Mucosa of gallbladder (tissue), 1 donor: ENCODE measurements around the gene ABCC6. TPM values are rescaled to one million over a fixed set of nuclear protein-coding genes. Genes with fewer than 3 reads are reported as not detected.
"Not testable (repeated sequence)": the region's sequence is repeated elsewhere in the genome, so short reads cannot be mapped to it uniquely, and the experiment has no call there.

ENCODE experiments used
- DNase-seq: peaks from one replicate; pipeline ENCODE4 v3.0.0-alpha.2; 2020; ENCODE audit warnings: low spot score
- total RNA-seq: library from RNA; stranded (reverse); gene quantifications from one replicate; pipeline ENCODE4 v1.2.1, GENCODE V29; 2021
- donor health status: DM: no; HTN: no; CAD: no.

The ABCC6 gene
- total RNA-seq, 1 donor from 2014 or later, result 27.5 TPM

DNA sequence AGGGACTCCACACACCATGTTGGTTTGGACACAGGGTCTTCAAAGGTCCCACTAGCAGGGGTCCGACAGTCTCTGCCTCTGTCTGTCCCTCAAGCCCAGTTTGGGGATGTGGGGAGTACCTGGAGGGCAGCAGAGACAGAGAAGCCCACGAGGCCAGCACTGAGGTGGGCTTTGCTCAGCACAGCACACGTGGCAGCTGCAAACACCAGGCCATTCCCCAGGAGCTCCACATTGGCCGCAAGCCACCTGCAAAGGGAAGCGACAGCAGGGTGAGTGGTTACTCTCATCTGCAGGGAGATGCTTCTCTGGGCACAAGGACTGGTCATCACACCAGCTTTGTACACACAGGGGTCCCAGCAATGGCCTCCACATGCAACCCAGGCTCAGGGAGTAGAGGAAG is 62.0 kb downstream of the ABCC6 start:
- DNase-seq, result no peak

DNA sequence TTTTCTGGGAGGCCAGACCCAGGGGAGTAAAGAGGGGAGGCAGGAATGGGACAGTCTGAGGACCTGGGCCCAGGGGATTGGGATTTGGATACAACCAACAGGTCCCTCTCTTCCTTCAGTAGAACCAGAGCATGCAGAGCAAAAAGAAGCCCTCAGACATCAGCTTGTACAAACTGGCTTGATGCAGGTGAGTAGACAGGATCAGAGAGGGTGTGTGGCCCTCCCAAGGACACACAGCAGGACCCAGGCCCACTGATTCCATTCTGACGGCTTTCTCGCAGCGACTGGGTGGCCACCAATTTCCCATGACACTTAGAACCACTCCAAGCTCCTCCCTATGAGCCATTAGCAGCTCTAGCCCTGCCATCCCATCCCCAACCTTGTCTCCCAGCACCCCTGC is 63.6 kb downstream of the ABCC6 start:
- no peak for DNase-seq

DNA sequence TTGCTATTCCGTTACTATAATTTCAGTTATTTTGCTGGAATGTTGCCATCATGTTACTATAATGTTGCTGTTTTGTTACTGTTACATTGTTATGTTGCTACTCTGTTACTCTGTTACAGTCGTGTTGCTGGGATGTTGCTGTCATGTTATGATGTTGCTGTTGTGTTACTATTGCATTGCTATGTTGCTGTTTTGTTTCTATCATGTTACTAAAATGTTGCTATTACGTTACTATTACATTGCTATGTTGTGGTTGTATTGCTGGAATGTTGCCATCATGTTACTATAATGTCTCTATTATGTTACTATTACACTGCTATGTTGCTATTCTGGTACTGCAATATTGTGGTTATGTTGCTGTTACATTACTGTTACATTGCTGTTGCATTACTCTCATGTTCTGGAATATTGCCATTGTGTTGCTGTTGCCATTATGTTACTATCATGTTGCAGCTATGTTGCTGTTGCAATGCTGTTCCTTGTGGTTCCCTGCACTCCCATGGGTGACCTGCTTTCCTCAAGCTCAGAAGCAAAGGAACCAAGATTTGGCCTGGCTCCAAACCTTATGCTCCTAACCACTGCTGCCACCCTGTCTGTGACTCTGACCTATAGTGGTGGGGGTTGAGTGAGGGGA is 64.4 kb downstream of the ABCC6 start:
- DNase-seq, result no peak

DNA sequence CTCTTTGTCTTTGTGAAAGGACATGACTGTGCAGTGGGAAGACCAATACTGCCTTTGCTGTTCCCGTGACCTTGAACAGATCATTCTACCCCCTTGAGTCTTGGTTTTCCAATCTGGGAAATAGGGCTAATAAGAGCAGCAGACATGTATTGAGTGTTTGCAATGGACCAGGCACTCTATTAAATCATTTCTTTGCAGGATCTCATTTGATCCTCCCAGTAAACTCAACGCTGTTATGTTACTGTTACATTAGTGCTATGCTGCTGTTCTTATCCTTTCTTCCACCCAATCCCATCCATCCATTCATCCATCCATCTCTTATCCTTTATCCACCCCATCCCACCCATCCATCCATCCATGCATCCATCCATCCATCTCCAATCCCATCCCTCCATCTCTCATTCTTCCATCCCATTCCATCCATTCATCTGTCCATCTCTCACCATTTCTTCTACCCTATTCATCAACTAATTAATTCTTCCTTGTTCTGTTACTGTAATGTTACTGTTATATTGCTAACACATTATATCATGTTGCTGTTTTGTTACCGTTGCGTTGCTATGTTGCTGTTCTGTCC is 65.1 kb downstream of the ABCC6 start:
- no peak for DNase-seq

DNA sequence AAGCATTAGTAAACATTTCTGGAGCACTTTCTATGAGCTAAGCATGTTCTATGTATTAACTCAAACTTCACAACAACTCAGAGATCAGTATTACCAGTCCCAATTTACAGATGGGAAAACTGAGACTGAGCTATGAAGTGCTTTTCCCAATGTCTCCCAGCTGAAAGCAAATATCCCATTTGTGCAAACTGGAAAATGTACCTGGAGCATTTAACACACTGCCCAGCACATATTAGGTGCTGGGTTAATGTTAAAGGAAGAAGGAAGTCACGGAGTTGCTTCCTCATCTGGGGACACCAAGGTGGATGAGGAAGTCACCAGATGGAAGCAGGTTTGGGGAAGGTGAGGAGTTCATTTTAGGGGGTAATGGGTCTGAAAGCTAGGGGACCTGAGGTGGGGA is 66.1 kb downstream of the ABCC6 start:
- no peak for DNase-seq

DNA sequence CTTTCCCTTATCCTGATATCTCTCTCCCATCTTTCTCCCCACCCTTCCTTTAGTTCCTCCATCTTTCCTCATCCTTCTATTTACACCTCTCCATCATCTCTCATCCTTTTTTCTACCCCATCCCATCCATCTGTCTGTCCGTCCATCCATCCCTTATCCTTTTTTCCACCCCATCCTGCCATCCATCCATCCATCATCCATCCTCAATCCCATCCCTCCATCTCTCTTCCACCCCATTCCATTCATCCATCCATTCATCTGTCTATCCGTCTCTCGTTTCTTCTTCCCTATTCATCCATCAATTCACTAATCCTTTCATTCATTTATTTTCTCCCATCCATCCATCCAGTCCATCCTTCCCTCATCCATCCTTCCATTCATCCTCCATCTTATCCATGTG is 68.1 kb downstream of the ABCC6 start:
- no peak for DNase-seq

DNA sequence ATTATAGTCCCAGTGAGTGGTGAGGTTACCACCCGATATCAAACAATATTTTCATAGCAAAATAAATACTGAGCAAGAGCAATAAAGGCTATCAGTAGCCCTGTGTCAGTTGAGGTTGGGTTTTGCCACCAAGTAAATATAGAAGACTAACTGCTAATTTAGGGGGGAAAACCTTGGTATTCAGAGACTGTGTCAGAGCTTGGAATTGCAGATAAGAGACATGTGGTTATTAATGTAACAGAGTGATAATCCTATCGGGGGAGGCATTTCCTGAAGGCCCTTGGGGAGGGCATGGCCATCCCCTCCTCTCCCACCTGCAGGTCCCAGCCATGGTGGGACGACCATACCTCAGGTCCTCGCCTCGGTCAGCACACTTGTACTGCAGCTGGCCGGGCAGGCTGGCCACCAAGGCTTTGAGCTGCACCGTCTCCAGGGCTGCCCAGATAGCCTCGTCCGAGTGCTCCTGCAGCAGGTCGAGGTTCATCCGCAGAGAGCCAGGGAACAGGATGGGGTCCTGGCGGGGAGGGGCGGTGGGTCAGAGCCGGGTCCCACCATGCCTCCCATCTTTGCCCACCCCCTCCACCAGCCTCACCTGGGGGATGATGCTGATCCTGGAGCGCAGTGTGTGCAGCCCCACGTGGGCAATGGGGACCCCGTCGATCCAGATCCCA is 68.9 kb downstream of the ABCC6 start:
- DNase-seq, result no peak

DNA sequence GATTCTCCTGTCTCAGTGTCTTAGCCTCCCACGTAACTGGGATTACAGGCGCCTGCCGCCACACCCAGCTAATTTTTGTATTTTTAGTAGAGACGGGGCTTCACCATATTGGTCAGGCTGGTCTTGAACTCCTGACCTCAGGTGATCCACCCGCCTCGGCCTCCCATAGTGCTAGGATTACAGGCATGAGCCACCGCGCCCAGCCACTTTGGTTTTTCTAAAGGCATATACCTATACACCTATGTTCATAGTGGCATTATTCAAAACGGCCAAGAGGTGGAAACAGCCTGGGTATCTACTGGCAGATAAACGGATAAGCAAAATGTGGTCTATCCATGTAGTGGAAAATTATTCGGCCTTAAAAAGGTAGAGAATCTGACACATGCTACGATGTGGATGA is 70.3 kb downstream of the ABCC6 start:
- not testable (repeated sequence) for DNase-seq

DNA sequence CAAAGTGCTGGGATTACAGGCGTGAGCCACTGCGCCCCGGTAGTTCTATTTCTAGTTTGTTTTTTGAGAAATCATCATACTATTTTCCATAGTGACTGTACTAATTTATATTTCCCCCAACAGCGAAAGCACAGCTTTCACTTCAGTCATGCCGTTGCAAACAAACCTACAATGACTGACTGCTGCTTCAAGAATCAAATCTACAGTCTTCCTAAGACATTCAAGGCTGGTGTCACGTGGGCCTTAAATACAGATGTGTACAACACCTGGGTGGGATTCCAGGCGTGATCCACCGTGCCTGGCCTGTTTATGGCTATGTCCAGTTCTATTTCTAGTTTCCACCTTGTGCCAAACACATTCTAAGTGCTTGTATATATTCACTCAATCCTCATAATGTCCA is 72.0 kb downstream of the ABCC6 start:
- DNase-seq, result no peak

DNA sequence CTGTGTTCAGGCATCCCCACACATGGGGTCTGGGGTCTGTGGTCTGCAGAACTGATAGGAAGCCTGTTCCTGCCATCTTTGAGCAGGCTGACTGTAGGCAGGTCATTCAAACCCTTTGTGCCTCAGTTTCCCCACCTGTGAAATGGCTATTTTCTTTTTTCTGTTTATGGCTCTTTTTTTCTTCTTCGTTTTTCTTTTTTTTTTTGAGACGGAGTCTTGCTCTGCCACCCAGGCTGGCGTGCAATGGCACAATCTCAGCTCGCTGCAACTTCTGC is 72.5 kb downstream of the ABCC6 start:
- DNase-seq, result no peak

DNA sequence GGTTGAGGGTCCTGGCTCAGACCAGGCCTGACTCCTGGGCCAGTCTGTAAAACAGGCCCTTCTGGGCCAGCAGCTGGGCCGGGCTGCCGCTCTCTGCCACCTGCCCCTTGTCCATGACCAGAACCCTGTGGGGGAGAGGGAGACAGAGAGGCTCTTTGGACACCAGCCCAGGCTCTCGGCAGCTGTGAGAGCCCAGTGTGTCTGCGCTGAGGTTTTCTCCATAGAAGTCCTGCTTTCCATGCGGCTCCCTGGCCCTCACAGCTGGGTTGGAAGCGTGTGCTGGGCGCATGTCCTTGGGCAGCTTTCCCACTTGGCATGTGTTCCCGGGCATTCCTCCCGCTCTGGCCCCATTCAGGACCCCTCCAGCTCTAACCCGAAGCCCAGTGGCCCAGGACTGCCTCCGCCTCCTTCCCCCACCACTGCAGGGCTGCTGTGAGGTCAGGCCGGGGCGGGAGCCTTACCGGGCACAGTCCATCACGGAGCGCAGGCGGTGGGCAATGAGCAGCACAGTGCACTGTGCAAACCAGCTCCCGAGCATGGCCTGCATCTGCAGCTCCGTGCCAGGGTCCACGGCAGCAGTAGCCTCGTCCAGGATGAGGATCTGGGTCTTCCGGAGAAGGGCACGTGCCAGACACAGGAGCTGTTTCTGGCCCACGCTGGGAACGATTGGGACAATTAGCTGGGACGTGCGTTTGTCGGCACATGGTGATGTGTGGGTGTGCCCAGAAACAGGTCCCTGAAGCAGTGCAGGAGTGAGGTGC is 73.0 kb downstream of the ABCC6 start:
- peak; percentile 70 for DNase-seq

DNA sequence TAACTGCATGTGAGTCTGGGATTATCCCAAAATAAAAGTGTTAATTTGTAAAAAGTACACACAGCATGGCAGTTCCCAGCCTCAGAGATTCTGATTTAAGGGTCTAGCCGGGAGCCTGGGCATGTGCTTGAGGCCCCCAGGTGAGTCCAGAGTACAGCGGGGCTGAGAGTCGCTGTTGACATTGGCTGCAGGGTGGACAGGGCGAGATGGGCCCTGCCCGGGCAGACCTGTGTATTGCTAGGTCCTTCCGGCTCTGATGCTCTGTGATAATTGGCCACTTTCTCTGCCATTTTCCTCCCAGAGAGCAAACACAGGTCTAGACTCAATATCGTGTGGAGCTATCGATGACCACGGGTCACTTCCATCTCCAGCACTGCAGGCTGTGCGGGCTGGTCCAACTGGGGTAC is 73.6 kb downstream of the ABCC6 start:
- no peak for DNase-seq

DNA sequence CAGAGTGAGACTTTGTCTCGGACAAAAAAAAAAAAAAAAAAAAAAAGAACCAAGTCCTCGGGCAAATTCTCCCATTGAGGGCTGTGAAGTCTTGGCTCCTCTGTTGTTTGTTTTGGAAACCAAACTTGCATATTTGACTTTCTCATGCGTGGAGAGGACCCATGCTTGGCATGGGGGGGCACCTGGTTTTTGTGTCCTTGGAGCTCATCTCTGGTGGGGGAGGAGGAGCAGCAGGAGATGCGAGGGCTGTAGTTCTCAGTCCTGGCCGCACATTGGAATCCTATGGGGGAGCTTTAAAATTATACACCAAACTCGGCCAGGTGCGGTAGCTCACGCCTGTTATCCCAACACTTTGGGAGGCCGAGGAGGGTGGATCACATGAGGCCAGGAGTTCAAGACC is 74.5 kb downstream of the ABCC6 start:
- DNase-seq, result no peak

DNA sequence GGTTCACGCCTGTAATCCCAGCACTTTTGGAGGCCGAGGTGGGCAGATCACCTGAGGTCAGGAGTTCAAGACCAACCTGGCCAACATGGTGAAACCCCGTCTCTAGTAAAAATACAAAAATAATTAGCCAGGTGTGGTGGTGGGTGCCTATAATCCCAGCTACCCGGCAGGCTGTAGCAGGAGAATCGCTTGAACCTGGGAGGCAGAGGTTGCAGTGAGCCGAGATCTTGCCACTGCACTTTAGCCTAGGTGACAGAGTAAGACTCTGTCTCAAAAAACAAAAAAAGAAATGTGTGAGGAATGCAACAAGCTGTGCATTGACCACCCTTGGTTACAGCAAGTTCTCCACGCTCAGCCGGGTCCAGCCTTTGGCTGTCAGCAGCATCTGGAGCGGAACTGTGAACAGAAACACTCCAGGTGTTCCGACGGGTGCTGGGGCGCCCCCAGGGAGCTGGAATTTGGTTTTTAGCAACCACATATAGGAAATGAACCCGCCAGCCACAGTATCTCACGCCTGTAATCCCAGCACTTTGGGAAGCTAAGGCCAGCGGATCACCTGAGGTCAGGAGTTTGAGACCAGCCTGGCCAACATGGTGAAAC is 75.2 kb downstream of the ABCC6 start:
- not testable (repeated sequence) for DNase-seq

DNA sequence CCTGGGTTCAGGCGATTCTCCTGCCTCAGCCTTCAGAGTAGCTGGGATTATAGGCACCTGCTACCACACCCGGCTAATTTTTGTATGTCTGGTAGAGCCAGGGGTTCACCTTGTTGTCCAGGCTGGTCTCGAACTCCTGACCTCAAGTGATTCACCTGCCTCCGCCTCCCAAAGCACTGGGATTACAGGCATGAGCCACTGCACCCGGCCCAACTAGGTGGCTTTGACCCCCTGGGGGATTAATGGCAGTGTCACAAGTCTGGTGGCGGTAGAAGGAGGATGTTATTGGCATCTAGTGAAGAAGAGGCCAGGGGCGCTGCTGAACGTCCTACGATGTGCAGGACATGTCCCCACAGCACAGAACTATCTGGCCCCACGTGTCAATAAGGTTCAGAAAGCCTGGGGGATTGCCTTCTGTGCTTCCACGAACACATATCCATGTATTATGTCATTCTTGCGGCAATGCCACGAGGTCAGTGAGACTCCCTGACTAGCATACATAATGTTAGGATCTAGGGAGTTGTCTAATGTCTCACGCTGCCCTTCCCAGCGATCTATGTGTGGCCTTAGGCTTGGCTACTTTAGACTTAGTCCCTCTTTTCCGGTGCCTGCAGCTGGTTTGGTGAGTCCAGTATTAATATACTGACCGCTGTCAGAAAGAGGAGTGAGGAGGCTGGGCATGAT is 75.8 kb downstream of the ABCC6 start:
- no peak for DNase-seq

DNA sequence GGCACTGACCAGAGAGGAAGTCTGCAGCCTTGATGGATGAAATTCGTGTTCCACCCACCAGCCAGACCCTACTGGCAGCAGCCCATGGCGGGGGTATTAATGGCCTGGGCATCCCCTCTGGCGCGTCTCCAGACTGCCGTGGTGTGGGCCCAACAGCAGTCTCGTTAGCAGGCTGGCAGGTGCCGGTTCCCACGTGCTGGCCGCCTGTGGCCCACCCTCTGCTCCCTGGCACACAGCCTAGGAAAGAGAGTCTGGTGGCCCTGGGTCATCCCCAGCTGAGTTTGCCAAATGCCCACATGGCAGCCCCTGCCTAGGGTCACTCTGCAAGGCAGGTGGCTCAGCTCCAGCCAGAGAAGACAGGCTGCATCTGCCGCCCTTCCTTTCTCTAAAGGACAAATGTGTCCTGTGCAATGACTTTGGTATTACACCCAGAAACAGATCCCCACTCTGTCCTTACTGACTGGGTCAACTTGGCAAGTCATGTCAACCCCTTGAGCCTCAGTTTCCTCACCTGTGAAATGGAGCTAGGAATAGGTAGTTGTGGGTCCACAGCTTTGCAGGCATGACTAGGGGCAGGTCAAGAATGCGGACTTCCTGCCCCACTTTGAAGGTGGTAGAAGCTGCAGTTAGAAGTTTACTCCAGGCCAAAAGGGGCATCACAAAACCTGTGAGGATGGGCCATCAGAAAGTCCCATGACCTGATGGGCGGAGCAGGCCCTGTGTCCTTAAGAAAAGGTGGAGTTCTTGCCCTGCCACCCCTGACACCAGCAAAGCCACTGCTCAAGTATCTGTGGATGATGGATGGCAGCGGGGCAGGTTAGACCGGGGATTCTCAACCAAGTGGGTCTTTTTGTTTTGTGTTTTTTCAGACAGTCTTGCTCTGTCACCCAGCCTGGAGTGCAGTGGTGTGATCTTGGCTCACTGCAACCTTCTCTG is 76.6 kb downstream of the ABCC6 start:
- no peak for DNase-seq

DNA sequence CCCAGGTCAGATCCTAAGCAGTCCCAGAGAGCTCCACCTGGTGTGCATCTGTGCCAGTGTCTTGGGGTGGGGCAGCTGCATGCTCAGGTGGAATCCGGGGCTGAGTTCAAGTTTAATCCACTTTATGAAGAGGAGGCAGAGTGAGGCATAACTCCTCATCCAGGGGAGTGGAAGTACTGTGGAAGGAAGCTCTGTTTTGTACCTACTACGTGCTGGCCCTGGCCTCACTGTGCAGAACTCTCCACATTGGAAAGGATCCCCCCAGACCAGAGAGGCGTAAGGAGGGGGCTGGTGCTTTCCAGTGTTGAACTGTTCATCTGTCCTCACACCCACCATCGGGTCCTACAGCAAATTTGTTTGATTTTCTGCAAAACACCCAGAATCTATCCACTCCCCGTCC is 78.0 kb downstream of the ABCC6 start:
- no peak for DNase-seq

DNA sequence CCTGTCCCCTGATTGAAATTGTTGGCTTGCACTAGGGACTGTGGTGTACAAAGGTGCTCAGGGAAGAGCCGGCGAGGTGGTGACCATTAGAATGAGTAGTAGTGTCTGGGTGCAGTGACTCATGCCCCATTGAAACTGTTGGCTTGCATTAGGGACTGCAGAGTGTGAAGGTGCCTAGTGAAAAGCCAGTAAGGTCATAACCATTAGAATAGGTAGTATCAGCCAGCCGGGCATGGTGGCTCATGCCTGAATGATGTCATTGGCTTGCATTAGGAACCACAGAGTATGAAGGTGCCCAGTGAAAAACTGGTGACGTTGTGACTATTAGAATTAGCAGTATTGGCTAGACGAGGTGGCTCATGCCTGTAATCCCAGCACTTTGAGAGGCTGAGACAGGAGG is 78.9 kb downstream of the ABCC6 start:
- no peak for DNase-seq

DNA sequence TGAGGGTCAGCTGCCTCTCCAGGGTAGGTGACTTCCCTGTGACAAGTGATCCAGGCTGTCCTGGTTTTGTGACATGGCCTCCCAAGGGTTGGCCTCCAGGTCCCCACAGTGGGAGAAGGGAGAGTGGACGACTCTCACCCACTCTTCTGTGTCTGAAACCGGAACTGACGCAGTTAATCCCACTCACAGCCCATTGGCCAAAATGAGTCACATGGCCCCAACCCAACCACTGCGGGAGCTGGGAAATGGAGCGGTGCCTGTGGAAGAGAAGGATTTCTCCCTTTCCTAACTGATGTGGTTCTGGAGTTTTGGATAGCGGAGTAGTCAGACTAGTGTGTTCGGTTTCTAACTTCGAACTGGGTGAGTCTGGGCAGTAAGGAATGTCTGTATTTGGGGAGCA is 79.4 kb downstream of the ABCC6 start:
- DNase-seq, result no peak

DNA sequence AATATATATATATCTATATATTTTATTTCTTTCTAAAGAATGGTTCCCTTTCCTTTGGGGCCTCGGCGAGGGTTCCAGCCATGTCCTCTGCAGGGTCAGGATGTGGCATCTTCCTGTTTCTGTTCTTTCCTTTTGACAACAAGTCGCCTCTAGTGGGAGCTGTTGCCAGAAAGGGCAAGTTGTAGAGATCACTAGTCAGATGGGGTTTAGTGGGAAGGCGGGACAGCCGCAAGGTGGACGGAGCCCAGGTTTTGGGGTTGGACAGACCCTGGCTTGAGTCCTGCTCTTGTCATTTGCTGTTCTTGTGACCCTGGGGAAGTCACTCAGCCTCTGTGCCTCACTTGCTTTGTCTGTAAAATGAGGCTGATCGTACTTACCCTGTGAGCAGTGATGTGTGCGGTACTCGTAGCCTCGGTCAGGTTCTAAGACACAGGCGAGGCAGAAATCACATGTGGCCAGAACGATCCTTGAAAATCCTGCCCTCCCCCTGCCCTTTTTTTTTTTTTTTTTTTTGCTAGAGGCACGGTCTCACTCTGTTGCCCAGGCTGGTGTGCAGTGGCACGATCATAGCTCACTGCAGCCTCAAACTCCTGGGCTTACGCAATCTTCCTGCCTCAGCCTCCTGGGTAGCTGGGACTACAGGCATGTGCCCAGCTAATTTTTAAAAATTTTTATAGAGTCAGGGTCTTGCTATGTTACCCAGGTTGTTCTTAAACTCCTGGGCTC is 80.1 kb downstream of the ABCC6 start:
- no peak for DNase-seq
